PC-9 (cell line): ENCODE measurements around the gene WDHD1. TPM values are rescaled to one million over a fixed set of nuclear protein-coding genes. Genes with fewer than 3 reads are reported as not detected.

Experiments
- BruUV-seq: library from RNA; stranded (reverse); fragments of 400-500 nt; replicated peaks from 2 replicates; lab custom pipeline; 2021; lab: Mats Ljungman, UMichigan
- CTCF ChIA-PET: fragments of 300-600 bp; sonication (Branson Sonifier 250); formaldehyde crosslinking; loops from one replicate; lab custom pipeline; 2022; ENCODE audit warnings: antibody characterized with exemption; lab: Charles Lee
- POLR2A ChIA-PET: fragments of 300-600 bp; sonication (Branson Sonifier 250); formaldehyde crosslinking; loops from one replicate; lab custom pipeline; 2022; ENCODE audit warnings: antibody characterized with exemption; ENCODE audit not compliant: unreplicated experiment; lab: Charles Lee
- DNase-seq, 2 experiments: peaks; one replicate each; pipeline versions ENCODE4 v3.0.0 to v3.0.0-alpha.2; 2015 to 2022; ENCODE audit warnings: mixed read lengths in 1 of 2
- H2AFZ ChIP-seq: fragments of 200-600 bp; sonication (generic); 2 replicates; pipeline ENCODE4 v1.8.1; 2017; ENCODE audit warnings: antibody characterized with exemption
- H3F3A ChIP-seq: fragments of 200-600 bp; sonication (generic); 2 replicates; pipeline ENCODE4 v1.8.1; 2017; ENCODE audit warnings: antibody characterized with exemption, mild to moderate bottlenecking, low read depth; ENCODE audit not compliant: insufficient read depth
- H3K27ac ChIP-seq: fragments of 200-600 bp; sonication (generic); 2 replicates; pipeline ENCODE4 v1.6.1; 2016; ENCODE audit warnings: mixed run types
- H3K27me3 ChIP-seq: fragments of 200-600 bp; sonication (generic); 2 replicates; pipeline ENCODE4 v1.6.1; 2016; ENCODE audit warnings: low read depth, mixed run types; ENCODE audit not compliant: insufficient read depth
- H3K36me3 ChIP-seq: fragments of 200-600 bp; sonication (generic); 2 replicates; pipeline ENCODE4 v1.6.1; 2016; ENCODE audit warnings: low read depth, mixed run types
- H3K4me1 ChIP-seq: fragments of 200-600 bp; sonication (generic); replicated peaks from 2 replicates; pipeline ENCODE4 v1.6.1; 2016; ENCODE audit warnings: mixed run types; ENCODE audit not compliant: insufficient read depth
- H3K4me2 ChIP-seq: fragments of 200-600 bp; sonication (generic); 2 replicates; pipeline ENCODE4 v1.6.1; 2017; ENCODE audit warnings: mixed run types
- H3K4me3 ChIP-seq: fragments of 200-600 bp; sonication (generic); 2 replicates; pipeline ENCODE4 v1.6.1; 2016; ENCODE audit warnings: mixed run types
- H3K79me2 ChIP-seq: fragments of 200-600 bp; sonication (generic); 2 replicates; pipeline ENCODE4 v1.6.1; 2017; ENCODE audit warnings: low read depth, mixed run types
- H3K9me2 ChIP-seq: fragments of 200-600 bp; sonication (generic); 2 replicates; pipeline ENCODE4 v1.8.1; 2017; ENCODE audit warnings: mild to moderate bottlenecking; ENCODE audit not compliant: insufficient read depth
- H3K9me3 ChIP-seq: fragments of 200-600 bp; sonication (generic); 2 replicates; pipeline ENCODE4 v1.8.1; 2016; ENCODE audit warnings: low read depth; ENCODE audit not compliant: insufficient read depth
- H4K20me1 ChIP-seq: fragments of 200-600 bp; sonication (generic); 2 replicates; pipeline ENCODE4 v1.8.1; 2017; ENCODE audit not compliant: insufficient read depth
- CTCF ChIP-seq: fragments of 200-600 bp; sonication (generic); conservative IDR thresholded peaks from 2 replicates; pipeline ENCODE4 v1.6.1; 2017; ENCODE audit warnings: mixed run types, antibody characterized with exemption, mild to moderate bottlenecking, moderate library complexity
- EZH2 ChIP-seq: fragments of 200-600 bp; sonication (generic); IDR thresholded peaks from 2 replicates; pipeline ENCODE4 v1.8.0; 2017; ENCODE audit warnings: antibody characterized with exemption, low read depth
- intact Hi-C: fragments of 100-400 bp; cut with micrococcal nuclease; formaldehyde crosslinking; loops from one replicate; pipeline ENCODE4 v1.10.0; 2022; ENCODE audit not compliant: unreplicated experiment
- total RNA-seq: library from RNA; stranded (reverse); gene quantifications from 2 replicates; pipeline ENCODE4 v1.2.3, GENCODE V29; 2021

Gene WDHD1
- total RNA-seq, 1 experiment from 2014 or later, result 34.3 TPM

DNA sequence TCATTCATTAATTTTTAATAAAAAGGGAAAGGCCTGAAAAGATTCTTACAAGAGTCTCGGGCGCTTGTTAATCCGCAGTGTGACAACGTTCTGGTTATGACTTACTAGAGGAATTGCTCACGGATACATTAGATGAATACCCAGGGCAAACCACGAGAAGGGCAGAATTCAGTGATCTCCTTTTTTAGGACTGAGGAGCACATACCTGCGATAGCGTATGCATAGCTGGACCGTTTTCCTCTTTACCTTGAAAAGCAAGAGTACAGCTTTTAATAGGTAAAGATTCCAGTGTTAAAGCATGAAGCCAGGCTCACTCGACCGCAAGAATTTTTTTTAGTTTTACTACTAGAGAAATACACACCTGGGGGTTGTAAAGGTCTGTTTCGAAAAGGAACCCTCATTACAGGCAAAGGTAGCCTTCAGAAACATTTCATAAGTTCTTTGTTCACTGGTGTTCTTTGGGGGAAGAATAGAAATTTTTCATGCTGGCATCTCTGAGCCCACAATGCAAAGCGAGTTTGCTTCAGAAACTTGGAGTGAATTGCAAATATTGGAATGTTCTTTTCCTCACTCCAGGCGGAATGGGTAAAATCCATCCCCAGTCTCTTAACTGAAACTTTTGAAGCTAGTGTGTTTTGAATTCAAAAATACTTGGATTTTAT lies 25.5 kb upstream of the WDHD1 start:
- intact Hi-C loops, result no loop called here
- H3K79me2 ChIP-seq, result peaks cover 59% of the 10 kb centered on the region
- no peaks in the 10 kb centered on the region for H3K27me3 ChIP-seq
- peaks cover 31% of the 10 kb centered on the region; the same call in 1 of the 2 replicates for H3F3A ChIP-seq
- ChIA-PET POLR2A (interaction anchor here (0.6 to 1.4 kb wide), 2 partner anchors 20 to 453 kb away, joined by 4 read pairs; no protein-coding TSS in a partner anchor), CTCF (interaction anchor here (0.6 to 1.6 kb wide), 2 partner anchors 26 to 279 kb away, joined by 5 read pairs; partner anchors contain the start of genes SOCS4 and WDHD1)
- no peak for DNase-seq
- peak overlapping the region; percentile 80 for H3K4me3 ChIP-seq
- TSS peak; percentile 52 for BruUV-seq
- H3K9me2 ChIP-seq, result no peaks in the 10 kb centered on the region; the same call in 1 of the 2 replicates
- H4K20me1 ChIP-seq, result peaks cover 46% of the 10 kb centered on the region
- H3K4me2 ChIP-seq, result peak overlapping the region; percentile 95
- H3K27ac ChIP-seq, result peak overlapping the region; percentile 88
- H3K36me3 ChIP-seq, result peaks cover 14% of the 10 kb centered on the region; the same call in 1 of the 2 replicates
- peaks cover 17% of the 10 kb centered on the region for H3K4me1 ChIP-seq
- H3K9me3 ChIP-seq, result no peaks in the 10 kb centered on the region
- H2AFZ ChIP-seq, result peak overlapping the region; percentile 94; the same call in 1 of the 2 replicates
- TF ChIP-seq EZH2 (no peak), CTCF (no peak)

DNA sequence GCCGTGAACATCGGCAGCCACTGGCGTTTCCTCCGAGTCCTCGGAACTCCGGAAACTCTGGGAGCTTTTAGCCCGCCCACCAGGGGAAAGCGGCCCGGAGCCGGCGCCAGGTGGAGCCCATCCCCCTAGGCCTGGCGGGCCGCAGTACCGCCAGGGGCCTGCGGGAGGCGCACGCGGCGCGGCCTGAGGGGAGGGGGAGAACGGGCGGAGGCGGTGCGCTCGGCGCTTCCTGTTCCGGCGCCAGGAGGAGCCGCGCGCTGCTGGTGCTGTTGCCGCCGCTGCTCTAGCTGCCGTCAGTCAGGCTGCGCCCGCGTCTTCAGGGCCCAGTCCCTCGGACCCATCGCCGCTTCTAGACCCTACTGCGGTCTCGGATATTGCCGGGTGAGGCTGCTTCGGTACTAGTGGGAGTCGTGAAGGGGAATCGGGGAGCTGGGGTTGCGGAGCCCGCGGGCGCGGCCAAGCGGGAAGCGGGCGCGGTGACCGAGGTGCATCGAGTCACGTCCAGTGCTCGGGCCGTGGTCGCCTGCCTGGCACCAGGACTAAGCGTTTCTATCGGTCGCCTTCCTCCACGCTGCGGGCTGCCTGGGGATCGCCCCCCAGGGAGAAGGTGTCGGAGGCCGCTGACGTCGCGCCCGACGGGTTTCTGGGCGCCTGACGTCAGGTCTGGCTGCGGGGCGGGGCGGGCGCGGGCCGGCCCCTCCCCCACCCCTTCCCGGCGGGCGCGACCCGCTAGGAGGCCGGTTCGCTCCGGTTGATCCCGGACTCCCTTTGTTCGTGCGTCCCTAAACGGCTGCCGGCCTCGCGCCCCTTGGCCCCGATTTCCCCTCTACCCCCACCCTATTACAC lies 24.7 kb upstream of the WDHD1 start, which contains the start of gene MAPK1IP1L:
TSS of gene MAPK1IP1L (plus strand) at position 225 of the 846 bp plus-strand sequence. CDS start 10,037 bp downstream, outside the sequence.
- DNase-seq, result peak; percentile 88 to 97
- peaks cover 10% of the 10 kb centered on the region; the same call in 1 of the 2 replicates for H3K36me3 ChIP-seq
- H3K4me1 ChIP-seq, result peaks cover 17% of the 10 kb centered on the region
- peak within 1 kb of the TSS; percentile 88 for H3K27ac ChIP-seq
- intact Hi-C loops, result loop anchor here (1.0 to 2.0 kb wide), 2 partner anchors 25 to 52 kb away; no protein-coding TSS in a partner anchor
- H2AFZ ChIP-seq, result peak within 1 kb of the TSS; percentile 94
- peaks cover 43% of the 10 kb centered on the region for H4K20me1 ChIP-seq
- peaks cover 51% of the 10 kb centered on the region for H3K79me2 ChIP-seq
- H3K4me3 ChIP-seq, result peak within 1 kb of the TSS; percentile 80
- peak within 1 kb of the TSS; percentile 95 for H3K4me2 ChIP-seq
- peaks cover 35% of the 10 kb centered on the region for H3F3A ChIP-seq
- peak; percentile 94 for TF ChIP-seq CTCF
- no peak for TF ChIP-seq EZH2
- H3K9me3 ChIP-seq, result no peaks in the 10 kb centered on the region
- ChIA-PET CTCF (interaction anchor here (0.6 to 1.6 kb wide), 7 partner anchors 21 to 1789 kb away, joined by 3 to 7 read pairs (median 3); partner anchors contain the start of genes DLGAP5, SOCS4 and WDHD1), POLR2A (interaction anchor here (0.5 to 1.4 kb wide), 15 partner anchors 9 to 681 kb away, joined by 3 to 5 read pairs (median 4); partner anchors contain the start of genes SAMD4A, SOCS4 and WDHD1)
- H3K9me2 ChIP-seq, result no peaks in the 10 kb centered on the region; the same call in 1 of the 2 replicates
- H3K27me3 ChIP-seq, result no peaks in the 10 kb centered on the region
- no TSS peak for BruUV-seq

DNA sequence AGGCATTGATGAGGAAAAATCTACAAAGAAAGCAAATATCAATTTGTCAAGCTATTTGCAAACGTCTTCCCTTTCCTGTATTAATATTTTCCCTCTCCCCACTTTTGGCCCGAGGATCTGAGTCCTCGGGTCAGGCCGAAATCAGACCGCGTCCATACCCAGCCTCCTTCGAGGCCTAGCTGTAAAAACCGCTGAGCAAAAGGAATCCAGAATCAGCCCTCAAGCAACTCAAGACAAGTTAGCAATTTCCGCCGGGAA lies 24.2 kb upstream of the WDHD1 start:
- ChIA-PET POLR2A (interaction anchor here (0.5 to 1.4 kb wide), 14 partner anchors 8 to 680 kb away, joined by 3 to 5 read pairs (median 4); partner anchors contain the start of genes SAMD4A, SOCS4 and WDHD1), CTCF (interaction anchor here (0.6 to 1.6 kb wide), 6 partner anchors 21 to 1788 kb away, joined by 3 to 7 read pairs (median 3); partner anchors contain the start of genes DLGAP5, SOCS4 and WDHD1)
- Histone ChIP-seq H3K79me2 (peaks cover 46% of the 10 kb centered on the region), H3K9me3 (no peaks in the 10 kb centered on the region), H3F3A (peaks cover 32% of the 10 kb centered on the region), H3K4me3 (peak overlapping the region; percentile 80), H3K9me2 (no peaks in the 10 kb centered on the region; the same call in 1 of the 2 replicates), H3K27ac (peak overlapping the region; percentile 88), H3K4me1 (peaks cover 17% of the 10 kb centered on the region), H3K27me3 (no peaks in the 10 kb centered on the region), H2AFZ (peak overlapping the region; percentile 90), H3K4me2 (peak overlapping the region; percentile 79), H4K20me1 (peaks cover 38% of the 10 kb centered on the region), H3K36me3 (peaks cover 10% of the 10 kb centered on the region; the same call in 1 of the 2 replicates)
- TF ChIP-seq EZH2 (no peak), CTCF (no peak)
- DNase-seq, result no peak
- no TSS peak for BruUV-seq
- intact Hi-C loops, result loop anchor here (1.0 to 2.0 kb wide), 2 partner anchors 26 to 52 kb away; no protein-coding TSS in a partner anchor
